ENCODE measurements around the gene MARCHF3.

Gene MARCHF3

DNA sequence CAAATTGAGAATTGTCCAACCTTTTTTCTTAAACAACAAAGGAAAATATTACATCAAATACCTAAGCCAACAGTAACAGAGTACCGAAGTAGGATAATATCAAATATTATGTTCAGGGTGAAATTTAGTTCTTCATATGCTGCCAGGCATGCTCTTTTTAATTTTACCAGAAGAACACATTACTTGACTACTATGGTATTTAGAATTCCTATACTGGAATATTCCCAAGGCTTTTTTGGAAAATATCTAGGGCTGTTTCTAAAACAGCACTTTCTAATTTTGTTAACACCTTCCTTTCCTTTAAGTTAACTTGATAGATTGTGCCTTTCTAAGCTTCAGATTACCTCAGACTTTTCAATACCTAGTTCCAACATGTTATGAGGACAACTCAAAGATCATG lies 48.7 kb downstream of the MARCHF3 start:
- DNase-seq, result no peak

DNA sequence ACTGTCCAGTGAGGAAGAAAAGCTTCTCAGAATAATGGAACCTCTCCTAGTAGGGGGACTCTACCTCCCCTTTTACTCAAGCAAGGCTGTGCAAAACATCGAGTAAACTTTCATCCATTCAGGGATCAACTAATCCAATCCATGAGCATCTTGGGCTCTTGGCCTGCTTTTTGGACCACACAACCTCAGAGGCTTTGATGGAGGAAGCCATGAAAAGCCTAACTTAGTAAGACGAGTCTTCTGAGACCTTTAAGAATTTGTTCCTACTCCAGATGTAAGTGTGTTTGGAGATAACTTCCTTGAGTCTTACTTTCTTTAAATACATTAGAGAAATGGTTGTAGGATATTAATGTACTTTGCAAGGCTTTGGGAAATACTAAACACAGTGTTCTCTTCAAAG lies 49.1 kb downstream of the MARCHF3 start:
- no peak for DNase-seq

DNA sequence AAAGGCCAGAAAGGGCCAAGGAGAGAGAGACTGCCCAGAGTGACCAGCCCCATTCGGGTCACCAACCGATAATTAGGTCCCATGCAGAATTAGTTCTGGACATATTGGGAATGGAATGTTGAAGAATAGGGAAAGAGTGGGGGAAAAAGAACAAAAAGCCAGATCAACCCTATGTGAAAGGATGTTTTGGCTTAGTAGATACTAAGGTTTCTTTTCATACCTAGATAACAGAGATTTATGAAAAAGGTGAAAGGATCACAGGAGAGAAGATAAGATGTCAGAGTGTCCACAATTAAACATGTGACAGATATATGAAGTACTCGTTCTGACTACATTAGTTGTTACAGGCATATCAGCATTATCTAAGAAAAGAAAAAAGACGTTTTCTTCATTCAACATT lies 52.1 kb downstream of the MARCHF3 start:
- DNase-seq, result no peak

DNA sequence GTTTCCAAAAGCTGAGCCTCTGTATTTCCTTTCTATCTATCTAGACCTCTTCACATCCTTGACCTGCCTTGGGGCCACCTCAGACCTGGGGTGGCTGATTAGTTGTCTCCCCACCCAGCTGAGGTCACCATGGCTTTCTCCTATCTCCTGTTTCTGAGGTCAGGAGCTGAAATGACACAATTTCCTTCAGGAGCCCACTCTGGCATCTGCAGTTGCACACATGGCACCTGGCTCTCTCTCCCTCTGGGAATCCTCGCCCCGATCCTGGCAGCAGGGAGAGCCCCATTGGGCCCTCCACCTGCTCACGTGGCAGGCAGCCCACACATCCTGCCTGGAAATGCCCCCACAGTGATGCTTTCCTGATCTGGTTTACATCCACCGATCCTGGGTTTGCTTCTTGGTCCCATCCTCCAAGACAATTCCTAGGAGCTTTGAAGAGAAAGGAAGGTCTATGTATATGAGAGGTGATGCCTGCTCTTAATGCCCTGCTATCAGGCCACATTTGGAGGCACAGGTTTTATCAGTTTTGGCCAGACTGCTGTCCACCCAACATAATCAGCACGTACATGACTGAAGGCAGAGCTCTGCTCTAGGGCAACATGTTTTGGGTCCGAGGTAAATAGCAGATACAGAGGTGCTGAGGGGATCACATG lies 53.7 kb downstream of the MARCHF3 start:
- no peak for DNase-seq

DNA sequence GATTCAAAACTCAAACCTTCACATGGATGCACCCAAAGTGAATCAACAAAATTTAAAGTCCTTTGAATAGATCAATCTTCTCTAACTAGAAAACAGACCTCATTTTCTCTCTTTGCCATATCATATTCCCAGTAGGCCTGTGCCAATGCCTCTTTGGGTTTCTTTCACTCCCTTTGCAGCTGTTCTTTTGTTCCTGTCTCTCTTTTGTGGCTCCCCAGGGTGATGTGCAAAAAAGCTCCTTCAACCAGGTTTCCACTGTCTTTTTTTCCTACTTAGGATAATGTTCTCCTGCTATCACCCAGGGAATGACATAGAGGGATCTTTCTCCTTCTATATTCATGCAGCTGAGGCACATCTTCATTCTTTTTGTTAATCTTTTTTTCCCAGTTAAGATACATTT lies 54.6 kb downstream of the MARCHF3 start:
- no peak for DNase-seq

DNA sequence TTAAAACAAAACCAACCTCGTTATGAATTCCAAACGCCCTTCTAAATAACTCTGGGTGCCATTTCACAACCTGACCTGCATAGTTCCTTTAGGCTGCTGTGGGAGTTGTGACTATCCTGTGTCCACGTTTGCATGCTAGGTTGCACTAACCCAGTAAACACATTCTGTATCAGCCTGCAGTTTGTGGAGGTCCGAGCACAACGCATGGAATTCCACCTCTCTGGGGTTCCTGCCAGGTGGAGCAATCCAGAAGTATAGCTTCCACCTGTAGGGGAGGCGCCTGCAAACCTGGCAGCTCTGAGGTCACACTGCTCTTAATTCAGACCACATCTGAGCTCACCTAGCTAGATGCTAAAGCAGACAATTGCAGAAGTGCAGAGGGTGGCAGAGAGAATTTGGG lies 57.2 kb downstream of the MARCHF3 start:
- no peak for DNase-seq

DNA sequence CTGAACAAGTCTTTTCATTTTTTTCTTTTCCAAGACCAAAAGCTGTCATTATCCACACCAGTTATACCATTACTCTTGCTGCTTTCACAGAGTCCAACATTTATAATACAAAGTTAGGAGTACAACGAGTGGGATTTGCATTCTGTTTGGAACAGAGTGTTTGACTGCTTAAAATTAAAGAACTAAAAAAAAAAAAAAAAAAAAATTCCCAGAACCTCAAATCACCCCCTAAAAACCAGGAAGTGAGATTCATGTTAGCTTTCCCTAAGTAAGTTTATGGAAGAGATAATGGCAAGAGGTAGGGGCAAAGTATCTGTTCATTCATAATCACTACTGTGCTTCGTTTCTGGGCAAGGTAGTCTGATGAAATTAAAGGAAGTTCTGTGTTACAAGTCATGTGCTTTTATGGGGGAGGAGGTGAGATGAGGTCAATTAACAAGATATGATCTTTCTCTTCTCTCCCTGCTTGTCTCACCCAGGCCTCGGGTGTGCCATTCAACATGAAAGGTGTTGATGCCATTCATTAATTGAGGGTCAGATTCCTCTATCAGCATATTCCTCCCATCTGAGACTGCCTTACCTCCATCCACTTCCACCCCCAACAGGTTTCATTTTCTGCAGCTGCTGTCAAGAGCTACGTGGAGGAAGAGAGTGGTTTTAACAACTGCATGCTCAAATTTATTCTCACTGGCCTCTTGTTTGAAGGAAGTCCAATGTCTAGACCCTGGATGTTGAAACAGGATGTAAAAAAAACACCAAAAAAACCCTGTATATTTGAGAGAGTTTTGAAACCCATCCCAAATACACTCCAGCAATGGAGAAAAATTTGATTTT lies 58.1 kb downstream of the MARCHF3 start:
- no peak for DNase-seq

DNA sequence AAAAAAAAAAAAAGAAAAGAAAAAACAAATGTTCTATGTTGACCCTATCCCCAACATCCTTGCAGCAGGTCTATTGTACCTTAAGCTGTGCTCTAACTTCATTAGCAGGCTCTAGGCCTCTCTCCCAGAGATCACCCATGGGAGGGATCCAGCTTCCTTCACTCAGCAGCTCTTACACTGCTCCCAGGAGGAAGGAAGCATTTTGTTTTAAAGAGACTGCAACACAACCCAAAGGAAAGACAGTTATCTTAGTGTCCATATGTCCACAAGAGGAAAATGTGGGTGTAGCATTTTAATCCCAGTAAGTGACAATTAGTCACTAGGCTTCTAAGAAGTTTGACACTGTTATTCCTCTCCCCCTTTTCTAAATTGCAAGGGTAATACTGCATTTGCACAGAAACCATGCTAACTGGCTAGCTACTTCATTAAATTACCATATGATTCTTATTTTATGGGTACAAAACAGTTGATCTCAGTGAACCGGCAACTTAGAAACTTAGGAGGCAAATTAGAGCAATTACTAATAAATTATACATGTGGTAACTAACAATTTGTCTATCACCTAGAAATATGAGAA lies 58.8 kb downstream of the MARCHF3 start:
- no peak for DNase-seq

DNA sequence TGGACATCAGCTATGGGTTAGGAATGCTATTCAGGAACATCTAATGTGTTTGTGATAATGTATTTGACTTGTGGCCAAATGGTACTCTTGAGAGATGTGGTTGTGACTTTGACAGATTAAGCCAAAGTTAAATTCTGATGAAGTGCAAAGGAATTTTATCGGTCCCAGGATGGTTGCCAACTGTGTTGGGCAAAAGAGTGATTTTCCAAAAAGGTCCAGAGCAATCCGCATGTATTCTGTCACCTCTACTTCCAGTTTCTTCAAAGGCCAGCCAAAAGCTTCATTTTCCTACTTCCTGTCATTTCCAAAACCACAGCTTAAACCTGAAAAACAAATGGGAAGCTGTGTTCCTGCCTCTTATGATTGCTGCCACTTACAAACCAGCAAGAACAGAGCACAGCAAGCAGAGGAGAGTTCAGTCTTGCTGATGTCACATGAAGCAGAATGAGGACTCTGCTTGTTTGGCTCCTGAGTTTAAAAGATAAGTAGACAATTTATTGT lies 59.8 kb downstream of the MARCHF3 start:
- no peak for DNase-seq

DNA sequence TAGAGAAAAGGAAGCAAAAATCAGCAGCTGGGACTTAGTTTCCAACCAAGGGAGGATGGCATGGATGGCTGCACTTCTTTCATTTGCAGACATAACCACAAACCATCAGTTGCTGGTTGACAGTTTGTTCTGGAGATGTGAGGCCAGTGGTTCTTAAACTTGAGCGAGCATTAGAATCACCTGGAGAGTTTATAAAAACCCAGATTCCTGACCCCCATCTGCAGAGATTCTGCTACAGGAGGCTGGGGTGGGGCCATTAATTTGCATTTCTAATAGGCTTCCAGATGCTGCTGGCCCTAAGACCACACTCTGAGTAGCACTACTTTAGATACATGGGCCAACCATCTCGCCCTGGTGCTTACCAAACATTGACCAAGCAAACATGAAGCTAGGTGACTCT lies 60.8 kb downstream of the MARCHF3 start:
- DNase-seq, result no peak

DNA sequence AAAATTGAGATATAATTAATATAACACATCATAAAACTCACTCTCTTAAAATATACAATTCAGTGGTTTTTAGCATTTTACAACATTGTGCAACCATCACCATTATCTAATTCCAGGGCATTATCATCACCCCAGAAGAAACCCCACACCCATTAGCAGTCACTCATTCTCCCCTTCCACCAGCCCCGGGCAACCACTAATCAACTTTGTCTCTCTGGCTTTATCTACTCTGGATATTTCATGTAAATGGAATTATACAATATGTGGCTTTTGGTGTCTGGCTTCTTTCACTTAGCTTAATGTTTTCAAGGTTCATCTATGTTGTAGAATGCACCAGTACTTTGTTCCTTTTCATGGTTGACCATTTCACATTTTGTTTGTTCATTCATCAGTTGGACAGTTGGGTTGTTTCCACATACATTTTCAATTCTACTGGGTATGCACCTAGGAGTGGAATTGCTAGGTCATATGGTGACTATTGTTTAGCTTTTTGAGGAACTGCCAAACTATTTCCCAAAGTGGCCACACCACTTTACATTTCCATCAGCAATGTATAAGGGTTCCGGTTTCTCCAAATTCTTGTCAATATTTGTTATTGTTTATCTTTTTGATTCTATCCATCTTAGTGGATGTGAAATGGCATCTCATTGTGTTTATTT lies 62.4 kb downstream of the MARCHF3 start:
- DNase-seq, result no peak

DNA sequence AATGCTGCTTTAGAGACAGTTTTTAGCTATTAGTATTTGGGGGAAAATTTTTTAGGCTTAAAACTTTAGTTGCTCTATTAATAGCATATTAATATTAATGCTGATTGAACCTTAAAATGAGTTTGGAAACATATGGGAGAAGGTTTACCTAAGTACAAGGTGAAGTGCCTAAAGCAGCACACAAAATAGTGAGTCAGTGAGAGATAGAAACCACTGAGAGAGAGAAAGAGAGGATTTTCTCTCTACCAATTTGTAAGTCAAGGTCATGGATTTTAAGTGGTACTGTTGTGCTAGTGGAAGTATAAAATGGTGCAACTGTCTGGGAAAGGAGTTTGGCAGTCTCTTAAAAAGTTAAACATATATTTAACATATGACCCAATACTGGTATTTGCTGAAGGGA lies 64.9 kb downstream of the MARCHF3 start:
- no peak for DNase-seq

DNA sequence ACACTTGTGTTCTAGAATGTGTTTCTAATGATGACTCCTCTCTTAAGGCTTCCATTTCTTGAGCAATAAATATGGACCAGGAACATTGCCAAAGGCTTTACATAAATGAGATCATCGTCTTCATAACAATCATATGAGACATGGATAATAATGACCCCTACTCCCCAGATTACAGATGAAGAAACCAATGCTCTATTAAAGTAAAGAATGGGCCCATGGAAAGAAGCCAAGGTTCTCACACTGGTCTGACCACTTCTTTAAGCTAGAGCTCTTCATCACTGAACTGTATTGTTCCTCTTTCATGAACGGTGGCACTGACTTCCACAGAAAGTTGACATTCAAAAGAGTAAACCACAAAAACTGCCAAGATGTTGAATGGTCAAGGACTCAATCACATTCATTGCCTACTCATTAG lies 65.3 kb downstream of the MARCHF3 start:
- no peak for DNase-seq

DNA sequence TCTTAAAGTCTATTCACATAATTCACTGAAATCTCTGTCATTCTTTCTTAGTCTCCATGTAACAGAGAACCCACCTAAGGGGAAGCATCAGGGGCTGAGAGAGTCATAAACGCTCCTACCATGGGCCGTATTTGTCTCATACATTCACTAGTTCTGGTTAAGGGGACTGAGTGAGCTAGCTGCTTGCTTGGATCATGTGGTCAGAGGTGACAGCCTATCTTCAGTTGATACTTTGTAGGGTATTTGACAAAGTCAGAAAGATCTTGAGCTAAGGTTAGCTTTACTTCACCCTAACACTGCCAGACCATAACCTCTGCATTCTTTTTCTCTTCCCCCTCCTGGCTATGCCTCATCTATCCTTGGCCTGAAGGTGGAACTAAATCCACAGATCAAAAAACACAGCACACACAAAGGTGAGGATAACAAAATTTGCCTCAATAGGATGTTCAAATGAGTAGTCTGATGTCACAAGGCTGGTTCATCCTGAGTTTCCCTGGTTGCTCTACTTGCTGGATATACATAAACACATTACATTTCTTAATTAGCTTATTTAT lies 66.5 kb downstream of the MARCHF3 start:
- no peak for DNase-seq

DNA sequence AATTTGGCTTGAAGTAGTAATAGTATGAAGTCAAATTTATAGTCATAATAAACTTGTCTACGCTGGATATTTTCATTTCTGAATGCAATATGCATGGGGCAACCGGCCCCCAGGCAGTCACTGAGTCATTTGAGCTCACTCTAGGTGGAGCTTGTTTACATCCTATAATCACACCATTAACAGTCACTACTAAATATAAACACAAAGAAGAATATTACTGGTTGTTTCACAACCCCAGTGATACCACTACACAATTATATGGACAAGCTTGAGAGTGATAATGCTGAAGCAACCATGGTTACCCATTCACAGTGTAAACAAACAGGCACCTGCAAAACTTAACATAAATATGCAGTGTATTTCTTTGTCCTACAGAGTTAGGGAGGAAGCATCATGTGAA lies 68.7 kb downstream of the MARCHF3 start:
- no peak for DNase-seq

DNA sequence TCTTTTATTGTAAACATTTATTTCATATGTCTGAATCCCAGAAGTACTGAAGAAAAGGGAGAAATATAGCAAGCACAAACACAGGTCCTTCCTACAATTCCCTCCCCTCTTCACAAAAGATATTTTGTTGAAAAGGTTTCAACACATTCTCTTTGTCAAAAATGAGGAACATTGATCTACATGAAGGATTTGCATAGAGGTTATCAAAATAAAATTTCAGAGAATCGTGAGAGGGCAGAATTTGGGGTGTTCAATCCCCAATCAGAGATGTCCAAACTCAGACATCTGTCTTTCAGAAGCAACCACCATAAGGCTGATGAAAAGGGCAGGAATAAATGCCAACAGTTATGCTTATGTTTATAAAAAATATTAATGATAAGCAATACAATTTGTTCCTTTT lies 69.2 kb downstream of the MARCHF3 start:
- DNase-seq, result no peak

DNA sequence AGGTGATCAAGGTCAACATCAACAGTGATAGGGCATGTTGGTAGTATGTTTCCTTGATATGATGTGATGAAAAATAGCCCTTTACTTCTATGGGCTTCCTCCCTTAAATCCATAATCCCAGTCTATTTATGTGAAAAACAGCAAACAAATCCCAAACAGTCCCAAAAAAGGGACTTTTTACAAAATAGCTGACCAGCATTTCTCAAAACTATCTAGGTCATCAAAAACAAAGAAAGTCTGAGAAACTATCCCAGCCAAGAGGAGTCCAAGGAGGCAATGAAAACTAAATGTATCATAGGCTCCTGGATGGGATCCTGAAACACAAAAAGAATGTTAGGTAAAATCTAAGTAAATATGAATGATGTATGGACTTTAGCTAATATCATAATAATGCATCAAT lies 71.2 kb downstream of the MARCHF3 start:
- DNase-seq, result no peak

DNA sequence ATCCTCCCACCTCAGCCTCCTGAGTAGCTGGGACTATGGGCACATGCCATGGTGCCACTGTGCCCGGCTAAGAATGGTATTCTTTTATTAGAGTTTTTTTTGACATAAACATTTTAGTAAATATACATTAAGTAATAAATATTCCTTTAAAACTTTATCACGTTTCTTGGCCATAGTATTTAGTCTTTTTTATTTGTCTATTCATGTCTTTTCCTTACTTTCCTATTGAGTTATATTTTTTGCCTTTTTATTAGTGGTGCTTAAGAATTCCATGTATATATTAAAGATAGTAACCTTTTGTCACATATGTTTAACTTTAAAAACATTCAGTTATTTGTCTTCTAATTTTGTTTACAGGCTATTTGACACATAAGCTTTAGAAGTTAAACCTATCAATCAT lies 73.4 kb downstream of the MARCHF3 start:
- no peak for DNase-seq

DNA sequence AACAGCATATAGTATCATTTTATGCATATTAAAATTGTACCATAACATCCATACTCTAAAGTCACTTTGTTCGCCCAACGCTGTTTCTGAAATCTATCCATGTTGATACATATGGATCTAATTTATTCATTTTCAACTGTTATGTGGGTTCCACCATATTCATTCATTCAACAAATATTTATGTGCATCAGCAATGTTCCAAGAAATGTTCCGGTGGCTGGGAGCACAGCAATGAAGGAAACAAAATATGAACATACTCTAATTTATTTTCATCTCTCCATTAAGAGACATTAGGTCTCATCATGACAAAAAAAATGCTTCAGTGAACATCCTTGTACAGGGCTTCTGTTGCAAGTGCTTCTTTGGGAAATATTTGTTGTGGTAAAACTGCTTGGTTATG lies 75.4 kb downstream of the MARCHF3 start:
- no peak for DNase-seq

DNA sequence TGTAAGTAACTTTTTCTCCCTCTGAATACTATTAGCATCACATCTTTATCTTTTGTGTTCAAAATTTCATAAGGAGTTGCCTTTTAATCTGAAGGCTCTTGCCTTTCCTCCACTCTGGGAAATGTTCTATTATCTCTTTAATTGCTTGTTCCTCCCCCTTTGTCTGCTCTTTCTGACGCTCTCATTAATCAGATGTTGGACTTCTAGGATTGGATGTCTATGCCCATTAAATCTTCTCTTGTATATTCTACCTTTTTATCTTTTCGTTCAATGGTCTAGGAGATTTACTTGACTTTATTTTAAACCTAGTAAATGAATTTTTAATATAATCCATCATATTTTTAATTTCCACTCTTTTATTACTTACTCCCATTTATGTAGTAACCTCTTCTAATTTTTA lies 76.7 kb downstream of the MARCHF3 start:
- no peak for DNase-seq

DNA sequence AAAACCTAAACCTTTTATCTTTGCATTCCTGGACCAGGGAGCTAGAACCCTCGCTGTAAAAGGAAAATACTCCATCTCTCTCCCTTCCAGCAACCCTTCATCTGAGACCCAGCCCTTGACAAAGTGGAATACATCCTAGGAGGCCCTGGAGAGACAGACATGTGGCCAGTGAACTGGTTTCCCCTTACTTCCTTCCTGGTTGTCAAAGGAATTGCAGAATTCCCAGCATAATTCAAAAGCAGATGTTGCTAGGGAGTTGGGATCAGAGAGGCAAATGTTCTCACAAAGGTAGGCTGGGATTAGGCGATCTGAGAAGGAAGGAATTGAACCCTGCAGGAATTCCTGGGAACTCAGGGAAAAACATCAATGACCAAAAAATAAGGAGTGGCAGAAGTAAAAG lies 80.9 kb downstream of the MARCHF3 start:
- DNase-seq, result no peak

DNA sequence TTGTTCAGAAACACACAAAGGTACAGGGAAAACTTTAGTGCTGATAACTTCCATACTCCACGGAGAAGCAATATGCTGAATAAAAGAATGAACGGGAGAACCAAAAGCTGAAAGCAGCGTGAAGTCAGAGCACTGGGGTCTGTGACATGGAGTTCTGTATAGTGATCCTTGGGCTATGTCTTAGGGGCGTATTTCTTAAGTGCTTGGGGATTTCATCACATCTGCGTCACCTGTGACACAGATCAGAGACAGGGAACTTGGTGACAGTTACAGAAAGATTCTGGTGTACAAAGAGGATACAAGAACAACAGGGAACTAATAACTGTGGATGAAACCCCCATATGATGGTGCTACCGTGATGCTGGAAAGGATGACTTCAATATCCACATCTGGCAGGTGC lies 81.9 kb downstream of the MARCHF3 start:
- DNase-seq, result no peak

DNA sequence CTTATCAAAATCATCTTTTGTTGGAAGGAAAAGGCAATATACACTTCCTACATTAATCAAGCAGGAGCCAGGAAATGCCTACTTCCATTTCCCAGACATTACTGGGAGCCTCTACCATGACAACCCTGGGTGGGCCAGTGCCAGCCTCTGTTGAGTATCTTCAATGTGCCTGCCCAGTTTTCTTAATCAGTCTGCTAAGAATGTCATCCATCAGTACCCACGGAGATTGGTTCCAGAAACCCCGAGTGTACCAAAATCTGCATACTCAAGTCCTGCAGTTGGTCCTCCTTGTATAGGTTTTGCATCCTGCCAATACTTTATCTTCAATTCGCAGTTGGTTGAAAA lies 82.4 kb downstream of the MARCHF3 start:
- DNase-seq, result no peak
